ENCODE measurements around the gene CCDC200. TPM values are rescaled to one million over a fixed set of nuclear protein-coding genes. Genes with fewer than 3 reads are reported as not detected.

Gene CCDC200
- total RNA-seq, 1 donor from 2014 or later = not detected

- DNase-seq = no peak
- H3K27me3 ChIP-seq (ENCODE audit: low read depth) = no peaks in the 10 kb centered on the region
- intact Hi-C loops (cut with micrococcal nuclease) = loop anchor here (5.0 kb wide), 1 partner anchor 157 kb away; no protein-coding TSS in a partner anchor
- no peak for TF ChIP-seq CTCF (IDR thresholded peaks at IDR 0.05; ENCODE audit: borderline replicate concordance)
- H3K27ac ChIP-seq (replicated peaks) = peak overlapping the region; percentile 33
- H3K36me3 ChIP-seq = peaks cover 35% of the 10 kb centered on the region
- peaks cover 80% of the 10 kb centered on the region for H3K4me1 ChIP-seq
- peak overlapping the region; percentile 9 for H3K4me3 ChIP-seq
- no peaks in the 10 kb centered on the region for H3K9me3 ChIP-seq (replicated peaks)
Observed at GRCh38 chr17:43175213-43176118, 53.0 kb downstream of the CCDC200 start.

DNA sequence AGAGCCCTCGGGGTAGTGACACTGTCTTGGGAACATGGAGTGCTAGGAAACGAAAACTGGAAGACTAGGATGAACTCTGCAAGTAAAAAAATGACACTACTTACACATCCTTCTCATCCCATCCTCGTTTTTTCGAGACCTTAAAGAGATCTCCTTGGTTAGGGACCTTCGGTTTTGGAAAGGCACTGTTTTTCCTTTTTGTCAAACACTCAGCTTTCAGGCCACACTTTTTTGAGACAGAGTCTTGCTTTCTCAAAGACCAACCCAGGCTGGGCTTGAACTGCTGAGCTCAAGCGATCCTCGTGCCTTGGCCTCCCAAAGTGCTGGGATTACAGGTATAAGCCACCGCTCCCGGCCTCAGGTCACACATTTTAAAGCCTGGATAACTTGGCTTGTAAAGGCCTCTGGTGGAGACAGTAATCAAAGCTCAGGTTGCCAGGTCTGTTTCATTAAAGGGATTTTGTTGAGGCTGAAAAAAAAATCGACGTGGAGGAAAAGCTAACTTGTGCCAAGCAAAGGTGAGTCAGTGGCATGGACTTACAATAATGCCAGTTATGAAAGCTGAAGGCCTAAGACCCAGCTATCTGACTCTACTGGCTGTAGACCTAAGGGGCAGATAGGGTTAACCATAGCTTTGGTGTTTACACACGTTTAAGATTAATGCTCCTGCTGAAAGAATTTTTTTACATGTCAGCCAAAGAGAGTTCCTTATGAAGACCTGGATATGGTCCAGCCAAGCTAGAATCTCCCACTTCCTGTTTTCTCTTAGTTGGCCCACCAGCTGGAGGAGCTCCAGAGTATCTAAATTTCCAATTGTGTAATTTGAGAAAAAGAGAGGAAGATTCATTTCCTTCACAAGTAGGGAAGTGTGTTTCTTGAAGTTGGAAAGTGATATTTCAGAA lies 56.6 kb downstream of the CCDC200 start:
- Histone ChIP-seq H3K4me3 (peak overlapping the region; percentile 74), H3K4me1 (peaks cover 73% of the 10 kb centered on the region), H3K27ac (replicated peaks) (peak overlapping the region; percentile 93), H3K9me3 (replicated peaks) (no peaks in the 10 kb centered on the region), H3K27me3 (ENCODE audit: low read depth) (no peaks in the 10 kb centered on the region), H3K36me3 (peaks cover 6% of the 10 kb centered on the region)
- TF ChIP-seq CTCF (IDR thresholded peaks at IDR 0.05; ENCODE audit: borderline replicate concordance) = peak; percentile 31
- intact Hi-C loops (cut with micrococcal nuclease) = no loop called here
- no peak for DNase-seq

Other genes starting within 250 kb of the CCDC200 start
- 37.9 TPM for gene PTGES3L, start 248.5 kb downstream of the CCDC200 start, total RNA-seq
- gene RUNDC1, start 248.1 kb downstream of the CCDC200 start, total RNA-seq = 12.1 TPM
- 759 TPM for gene RPL27, start 230.2 kb downstream of the CCDC200 start, total RNA-seq
- 11.5 TPM for gene IFI35, start 221.8 kb downstream of the CCDC200 start, total RNA-seq
- 68.2 TPM for gene VAT1, start 206.2 kb downstream of the CCDC200 start, total RNA-seq
- 0.85 TPM for gene RND2, start 203.4 kb downstream of the CCDC200 start, total RNA-seq
- gene BRCA1, start 103.3 kb downstream of the CCDC200 start, total RNA-seq = 8.1 TPM
- gene NBR1, start 57.4 kb downstream of the CCDC200 start, total RNA-seq = 103 TPM
- 3.2 TPM for gene TMEM106A, start 16.7 kb downstream of the CCDC200 start, total RNA-seq
- gene RNU2-1, start 5.4 kb upstream of the CCDC200 start, total RNA-seq = 5,474 TPM
- 7.1 TPM for gene ARL4D, start 170.4 kb upstream of the CCDC200 start, total RNA-seq

All from left ventricle myocardium inferior (tissue), 1 donor.